ENCODE measurements around the gene ARHGDIG. TPM values are rescaled to one million over a fixed set of nuclear protein-coding genes. Genes with fewer than 3 reads are reported as not detected.

Gene ARHGDIG
- total and polyA plus RNA-seq, 9 of the 15 experiments (the other 6 are each of a cell fraction or from before 2014, with no cell fraction given) = 0.36 to 2.5 (median 0.64) TPM; not detected in 2

- TF ChIP-seq TRIM25 (IDR thresholded peaks at IDR 0.05; ENCODE audit: borderline replicate concordance) (no peak), NR2C1 (IDR thresholded peaks at IDR 0.05) (no peak), NR2C1 (tag; IDR thresholded peaks at IDR 0.05) (no peak), CREB5 (CRISPR knock-in tag; IDR thresholded peaks at IDR 0.05) (no peak), CREBBP (IDR thresholded peaks at IDR 0.05; ENCODE audit: low read depth, low read length) (no peak), RFX7 (CRISPR knock-in tag; IDR thresholded peaks at IDR 0.05) (no peak), STAT5A (IDR thresholded peaks at IDR 0.05; ENCODE audit: borderline replicate concordance, low read length) (peak; percentile 78), L3MBTL2 (IDR thresholded peaks at IDR 0.05) (peak; percentile 92), ZFP30 (CRISPR knock-in tag; IDR thresholded peaks at IDR 0.05; ENCODE audit: borderline replicate concordance) (no peak), ZNF57 (CRISPR knock-in tag; IDR thresholded peaks at IDR 0.05) (no peak), TAF9B (IDR thresholded peaks at IDR 0.05; ENCODE audit: partially characterized antibody) (no peak), E2F6 (IDR thresholded peaks at IDR 0.05; ENCODE audit: borderline replicate concordance in 1 of 2, extremely low read depth in 1 of 2, insufficient read depth in 1 of 2, insufficient read length in 1 of 2, low read depth in 1 of 2, low read length in 1 of 2, poor library complexity in 1 of 2, severe bottlenecking in 1 of 2) (peak; percentile 61 to 73), GTF2F1 (IDR thresholded peaks at IDR 0.05; ENCODE audit: low read depth, low read length) (no peak), NFIC (IDR thresholded peaks at IDR 0.05) (peak; percentile 80)
- TF ChIP-seq, protein P1, sequence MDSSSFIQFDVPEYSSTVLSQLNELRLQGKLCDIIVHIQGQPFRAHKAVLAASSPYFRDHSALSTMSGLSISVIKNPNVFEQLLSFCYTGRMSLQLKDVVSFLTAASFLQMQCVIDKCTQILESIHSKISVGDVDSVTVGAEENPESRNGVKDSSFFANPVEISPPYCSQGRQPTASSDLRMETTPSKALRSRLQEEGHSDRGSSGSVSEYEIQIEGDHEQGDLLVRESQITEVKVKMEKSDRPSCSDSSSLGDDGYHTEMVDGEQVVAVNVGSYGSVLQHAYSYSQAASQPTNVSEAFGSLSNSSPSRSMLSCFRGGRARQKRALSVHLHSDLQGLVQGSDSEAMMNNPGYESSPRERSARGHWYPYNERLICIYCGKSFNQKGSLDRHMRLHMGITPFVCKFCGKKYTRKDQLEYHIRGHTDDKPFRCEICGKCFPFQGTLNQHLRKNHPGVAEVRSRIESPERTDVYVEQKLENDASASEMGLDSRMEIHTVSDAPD (CRISPR knock-in tag; IDR thresholded peaks at IDR 0.05) = no peak
- TF ChIP-seq, protein P2, sequence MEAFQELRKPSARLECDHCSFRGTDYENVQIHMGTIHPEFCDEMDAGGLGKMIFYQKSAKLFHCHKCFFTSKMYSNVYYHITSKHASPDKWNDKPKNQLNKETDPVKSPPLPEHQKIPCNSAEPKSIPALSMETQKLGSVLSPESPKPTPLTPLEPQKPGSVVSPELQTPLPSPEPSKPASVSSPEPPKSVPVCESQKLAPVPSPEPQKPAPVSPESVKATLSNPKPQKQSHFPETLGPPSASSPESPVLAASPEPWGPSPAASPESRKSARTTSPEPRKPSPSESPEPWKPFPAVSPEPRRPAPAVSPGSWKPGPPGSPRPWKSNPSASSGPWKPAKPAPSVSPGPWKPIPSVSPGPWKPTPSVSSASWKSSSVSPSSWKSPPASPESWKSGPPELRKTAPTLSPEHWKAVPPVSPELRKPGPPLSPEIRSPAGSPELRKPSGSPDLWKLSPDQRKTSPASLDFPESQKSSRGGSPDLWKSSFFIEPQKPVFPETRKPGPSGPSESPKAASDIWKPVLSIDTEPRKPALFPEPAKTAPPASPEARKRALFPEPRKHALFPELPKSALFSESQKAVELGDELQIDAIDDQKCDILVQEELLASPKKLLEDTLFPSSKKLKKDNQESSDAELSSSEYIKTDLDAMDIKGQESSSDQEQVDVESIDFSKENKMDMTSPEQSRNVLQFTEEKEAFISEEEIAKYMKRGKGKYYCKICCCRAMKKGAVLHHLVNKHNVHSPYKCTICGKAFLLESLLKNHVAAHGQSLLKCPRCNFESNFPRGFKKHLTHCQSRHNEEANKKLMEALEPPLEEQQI (IDR thresholded peaks at IDR 0.05) = no peak
These were observed 44.3 kb downstream of the ARHGDIG start (continued) for GRCh38 chr16:324451-325334.
